Suprapubic skin (tissue), 4 donors: Measurements from ENCODE around the gene HBZ. TPM values are rescaled to one million over a fixed set of nuclear protein-coding genes. Genes with fewer than 3 reads are reported as not detected.

Source experiments
- DNase-seq, 2 donors: peaks; one replicate each; pipeline ENCODE4 v3.0.0-alpha.2; 2019; ENCODE audit warnings: low spot score in 2 of 2
- H3K27ac ChIP-seq: fragments of 200-600 bp; sonication (generic); one replicate; pipeline ENCODE4 v1.5.1; 2019
- H3K27me3 ChIP-seq: fragments of 200-600 bp; sonication (generic); one replicate; pipeline ENCODE4 v1.5.1; 2019
- H3K36me3 ChIP-seq: fragments of 200-600 bp; sonication (generic); one replicate; pipeline ENCODE4 v1.5.1; 2019
- H3K4me1 ChIP-seq: fragments of 200-600 bp; sonication (generic); one replicate; pipeline ENCODE4 v1.5.1; 2019
- H3K4me3 ChIP-seq: fragments of 200-600 bp; sonication (generic); one replicate; pipeline ENCODE4 v1.5.1; 2019; ENCODE audit warnings: mild to moderate bottlenecking
- H3K9me3 ChIP-seq: fragments of 200-600 bp; sonication (generic); one replicate; pipeline ENCODE4 v1.5.1; 2019
- CTCF ChIP-seq, 2 donors: fragments of 200-600 bp in 1 of 2; fragments of 450-650 bp in 1 of 2; sonication (generic) in 1 of 2; IDR thresholded peaks; one replicate each; pipeline ENCODE4 v1.5.1; 2016 to 2019; ENCODE audit warnings: antibody characterized with exemption in 2 of 2, mild to moderate bottlenecking in 1 of 2, moderate library complexity in 1 of 2
- EP300 ChIP-seq: sonication (generic); formaldehyde crosslinking; IDR thresholded peaks from one replicate; pipeline ENCODE4 v1.6.1; 2017; ENCODE audit warnings: antibody characterized with exemption
- POLR2A ChIP-seq, 2 donors: fragments of 450-650 bp; IDR thresholded peaks; one replicate each; pipeline ENCODE4 v1.6.1; 2017; ENCODE audit warnings: antibody characterized with exemption in 2 of 2, mild to moderate bottlenecking in 2 of 2, moderate library complexity in 2 of 2
- POLR2AphosphoS5 ChIP-seq, 3 donors: sonication (generic); formaldehyde crosslinking; IDR thresholded peaks; one replicate each; pipeline ENCODE4 v1.6.1; 2017; ENCODE audit warnings: antibody characterized with exemption in 3 of 3
- WGBS: methylation state at CpG from one replicate; pipeline ENCODE4 v1.1.5; 2018; 5-methylcytosine and 5-hydroxymethylcytosine counted together
- total RNA-seq, 4 donors: library from RNA; depleted of rRNA; stranded (reverse); fragments of >200 nt; gene quantifications; one replicate each; pipeline ENCODE4 v1.1.0, GENCODE V29; 2016

HBZ gene
- total RNA-seq, 4 donors from 2014 or later: not detected

- no peaks in the 10 kb centered on the region for H3K27me3 ChIP-seq
- DNase-seq: no peak
- peaks cover 59% of the 10 kb centered on the region for H3K36me3 ChIP-seq
- TF ChIP-seq EP300: no peak
- no peak for TF ChIP-seq CTCF (IDR thresholded peaks at IDR 0.05)
- no peak for TF ChIP-seq POLR2A (IDR thresholded peaks at IDR 0.05)
- no peak for TF ChIP-seq POLR2AphosphoS5 (IDR thresholded peaks at IDR 0.05)
- H3K27ac ChIP-seq: no peak overlapping the region
- peaks cover 6% of the 10 kb centered on the region for H3K4me1 ChIP-seq
- WGBS: 90% methylated on average over 16 of the region's 21 CpGs
- no peak overlapping the region for H3K4me3 ChIP-seq
- no peaks in the 10 kb centered on the region for H3K9me3 ChIP-seq
These were observed 40.1 kb upstream of the HBZ start for GRCh38 chr16:112153-112840.

- no peak overlapping the region for H3K27ac ChIP-seq
- peaks cover 6% of the 10 kb centered on the region for H3K4me1 ChIP-seq
- DNase-seq: no peak
- H3K27me3 ChIP-seq: no peaks in the 10 kb centered on the region
- WGBS: 90% methylated on average over 2 of the region's 2 CpGs
- no peaks in the 10 kb centered on the region for H3K9me3 ChIP-seq
- H3K36me3 ChIP-seq: peaks cover 53% of the 10 kb centered on the region
- H3K4me3 ChIP-seq: no peak overlapping the region
- TF ChIP-seq EP300 (no peak), POLR2AphosphoS5 (IDR thresholded peaks at IDR 0.05) (no peak), CTCF (IDR thresholded peaks at IDR 0.05) (no peak), POLR2A (IDR thresholded peaks at IDR 0.05) (no peak)
These were observed 38.1 kb upstream of the HBZ start for GRCh38 chr16:114327-114726.

- Histone ChIP-seq H3K27ac (no peak overlapping the region), H3K36me3 (peaks cover 36% of the 10 kb centered on the region), H3K4me3 (no peak overlapping the region), H3K4me1 (peaks cover 6% of the 10 kb centered on the region), H3K27me3 (no peaks in the 10 kb centered on the region), H3K9me3 (no peaks in the 10 kb centered on the region)
- 82% methylated on average over 7 of the region's 7 CpGs for whole genome bisulfite sequencing
- DNase-seq: no peak
- no peak for TF ChIP-seq CTCF (IDR thresholded peaks at IDR 0.05)
- TF ChIP-seq POLR2A (IDR thresholded peaks at IDR 0.05): no peak
- no peak for TF ChIP-seq POLR2AphosphoS5 (IDR thresholded peaks at IDR 0.05)
- TF ChIP-seq EP300: no peak
These were observed 36.4 kb upstream of the HBZ start for GRCh38 chr16:116015-116414.

GRCh38 chr16:117379-118365 is 34.8 kb upstream of the HBZ start:
- Histone ChIP-seq H3K4me1 (peaks cover 6% of the 10 kb centered on the region), H3K9me3 (no peaks in the 10 kb centered on the region), H3K27ac (no peak overlapping the region), H3K36me3 (peaks cover 24% of the 10 kb centered on the region), H3K4me3 (no peak overlapping the region), H3K27me3 (no peaks in the 10 kb centered on the region)
- peak in 1 of 2 donors; percentile 71 for DNase-seq
- 56% methylated on average over 12 of the region's 19 CpGs for WGBS
- TF ChIP-seq CTCF (IDR thresholded peaks at IDR 0.05) (peak; percentile 21 to 52), POLR2A (IDR thresholded peaks at IDR 0.05) (no peak), EP300 (no peak), POLR2AphosphoS5 (IDR thresholded peaks at IDR 0.05) (no peak)

GRCh38 chr16:118857-119256 is 33.6 kb upstream of the HBZ start:
- H3K9me3 ChIP-seq: no peaks in the 10 kb centered on the region
- H3K4me1 ChIP-seq: no peaks in the 10 kb centered on the region
- H3K36me3 ChIP-seq: peaks cover 19% of the 10 kb centered on the region
- no peaks in the 10 kb centered on the region for H3K27me3 ChIP-seq
- WGBS: 63% methylated on average over 2 of the region's 2 CpGs
- no peak for DNase-seq
- TF ChIP-seq POLR2A (IDR thresholded peaks at IDR 0.05): no peak
- no peak for TF ChIP-seq CTCF (IDR thresholded peaks at IDR 0.05)
- no peak for TF ChIP-seq EP300
- TF ChIP-seq POLR2AphosphoS5 (IDR thresholded peaks at IDR 0.05): no peak
- no peak overlapping the region for H3K4me3 ChIP-seq
- H3K27ac ChIP-seq: no peak overlapping the region
